HCT116 (cell line): ENCODE measurements around the gene EPB41L5. TPM values are rescaled to one million over a fixed set of nuclear protein-coding genes. Genes with fewer than 3 reads are reported as not detected.

Experiments used
- ATAC-seq: fragments of 200-7000 bp; cut with Tn5 transposase; 2 replicates; pipeline ENCODE4 v1.9.1; 2020; ENCODE audit warnings: mild to moderate bottlenecking, moderate library complexity
- BruUV-seq: library from RNA; stranded (reverse); fragments of 400-500 nt; replicated peaks from 2 replicates; lab custom pipeline; 2021; lab: Mats Ljungman, UMichigan
- CTCF ChIA-PET: fragments of 300-600 bp; sonication (Branson Sonifier 250); formaldehyde crosslinking; loops from one replicate; lab custom pipeline; 2021; ENCODE audit warnings: antibody characterized with exemption; lab: Charles Lee
- POLR2A ChIA-PET: fragments of 300-600, 350-600 bp; sonication (Branson Sonifier 250); formaldehyde crosslinking; loops from one replicate; lab custom pipeline; 2021; ENCODE audit warnings: antibody characterized with exemption; lab: Charles Lee
- RAD21 ChIA-PET, 2 experiments: fragments of 300-600 bp; sonication (Branson Sonifier 250); formaldehyde crosslinking; loops; one replicate each; lab custom pipeline; 2023; ENCODE audit warnings: low total read pairs in 2 of 2; ENCODE audit not compliant: uncharacterized antibody in 2 of 2, unreplicated experiment in 2 of 2, low non-redundant PET in 1 of 2; lab: Charles Lee
- DNase-seq: peaks from one replicate; pipeline ENCODE4 v3.0.0-alpha.2; 2010; ENCODE audit warnings: low read depth, low spot score
- H2AFZ ChIP-seq: fragments of 200-600 bp; shearing (Covaris generic), sonication (generic); 2 replicates; pipeline ENCODE4 v1.6.1; 2017; ENCODE audit warnings: low read depth, mixed run types, mixed read lengths, antibody characterized with exemption, low read length; ENCODE audit not compliant: poor library complexity, severe bottlenecking
- H3K27ac ChIP-seq: 2 replicates; pipeline ENCODE4 v1.5.1; 2012; ENCODE audit warnings: low read depth, low read length
- H3K27me3 ChIP-seq: fragments of 200-600 bp; sonication (generic); 2 replicates; pipeline ENCODE4 v1.6.1; 2016; ENCODE audit warnings: mixed run types, low read length, mixed read lengths; ENCODE audit not compliant: insufficient read depth
- H3K36me3 ChIP-seq, 2 experiments: fragments of 200-500 bp in 1 of 2; fragments of 200-600 bp in 1 of 2; sonication (Bioruptor generic) in 1 of 2; sonication (generic) in 1 of 2; 2 replicates each; pipeline versions ENCODE4 v1.5.1 to v1.6.1; 2014 to 2016; ENCODE audit warnings: low read length in 2 of 2, inconsistent platforms in 1 of 2, mixed read lengths in 1 of 2, mixed run types in 1 of 2; ENCODE audit not compliant: insufficient read depth in 2 of 2, control insufficient read depth in 1 of 2
- H3K4me1 ChIP-seq, 2 experiments: fragments of 200-600 bp in 1 of 2; sonication (generic) in 1 of 2; 2 replicates each; pipeline versions ENCODE4 v1.5.1 to v1.6.1; 2012 to 2017; ENCODE audit warnings: low read length in 2 of 2, inconsistent platforms in 1 of 2, mild to moderate bottlenecking in 1 of 2, mixed read lengths in 1 of 2, mixed run types in 1 of 2, moderate library complexity in 1 of 2; ENCODE audit not compliant: insufficient read depth in 2 of 2, control insufficient read depth in 1 of 2
- H3K4me2 ChIP-seq: fragments of 200-600 bp; sonication (generic); 2 replicates; pipeline ENCODE4 v1.6.1; 2017; ENCODE audit warnings: mixed run types, low read length, mixed read lengths
- H3K4me3 ChIP-seq, 2 experiments: fragments of 200-600 bp in 1 of 2; sonication (generic) in 1 of 2; replicated peaks in 1 of 2; 2 replicates each; pipeline ENCODE4 v1.5.1; 2011 to 2016; ENCODE audit warnings: low read length in 2 of 2, control low read depth in 1 of 2, low read depth in 1 of 2, mild to moderate bottlenecking in 1 of 2, mixed read lengths in 1 of 2, mixed run types in 1 of 2
- H3K79me2 ChIP-seq: fragments of 200-600 bp; sonication (generic); 2 replicates; pipeline ENCODE4 v1.6.1; 2017; ENCODE audit warnings: mild to moderate bottlenecking, mixed run types, low read length, moderate library complexity, mixed read lengths; ENCODE audit not compliant: insufficient read depth
- H3K9ac ChIP-seq: fragments of 200-600 bp; sonication (generic); 2 replicates; pipeline ENCODE4 v1.6.1; 2016; ENCODE audit warnings: low read length, mixed read lengths
- H3K9me2 ChIP-seq: fragments of 200-600 bp; sonication (generic), shearing (Covaris generic); 2 replicates; pipeline ENCODE4 v1.6.1; 2017; ENCODE audit warnings: mixed run types, mild to moderate bottlenecking, moderate library complexity; ENCODE audit not compliant: insufficient read depth
- H3K9me3 ChIP-seq, 2 experiments: fragments of 200-500 bp in 1 of 2; fragments of 200-600 bp in 1 of 2; sonication (Bioruptor generic) in 1 of 2; sonication (generic) in 1 of 2; 2 replicates each; pipeline ENCODE4 v1.6.1; 2014 to 2017; ENCODE audit warnings: low read length in 2 of 2, mixed read lengths in 2 of 2, inconsistent platforms in 1 of 2, low read depth in 1 of 2, mild to moderate bottlenecking in 1 of 2, mixed run types in 1 of 2, moderate library complexity in 1 of 2; ENCODE audit not compliant: control insufficient read depth in 1 of 2, insufficient read depth in 1 of 2
- H4K20me1 ChIP-seq: fragments of 200-600 bp; sonication (generic), shearing (Covaris generic); 2 replicates; pipeline ENCODE4 v1.6.1; 2017; ENCODE audit warnings: mixed run types, mild to moderate bottlenecking, moderate library complexity; ENCODE audit not compliant: insufficient read depth
- ELF1 ChIP-seq: IDR thresholded peaks from 2 replicates; pipeline ENCODE4 v1.6.1; 2012; ENCODE audit warnings: low read depth, borderline replicate concordance
- FOSL1 ChIP-seq: IDR thresholded peaks from 2 replicates; pipeline ENCODE4 v1.6.1; 2012; ENCODE audit warnings: low read depth
- JUND ChIP-seq: IDR thresholded peaks from 2 replicates; pipeline ENCODE4 v1.6.1; 2012
- ZBTB33 ChIP-seq: IDR thresholded peaks from 2 replicates; pipeline ENCODE4 v1.6.1; 2011; ENCODE audit warnings: mild to moderate bottlenecking, low read length, moderate library complexity; ENCODE audit not compliant: insufficient replicate concordance; ENCODE audit errors: extremely low read depth
- intact Hi-C: fragments of 100-400 bp; cut with micrococcal nuclease; formaldehyde crosslinking; loops from 2 replicates; pipeline ENCODE4 v1.10.0; 2022
- total RNA-seq: library from RNA; stranded (reverse); gene quantifications from one replicate; pipeline ENCODE4 v1.2.1, GENCODE V29; 2021; ENCODE audit not compliant: unreplicated experiment
- TF ChIP-seq, protein P1 (sequence below), 3 experiments: fragments of 200-600 bp in 1 of 3; sonication (generic) in 1 of 3; IDR thresholded peaks in 2 of 3; conservative IDR thresholded peaks in 1 of 3; 2 replicates each; pipeline ENCODE4 v1.5.1; 2012 to 2017; ENCODE audit warnings: low read depth in 2 of 3, low read length in 2 of 3, antibody characterized with exemption in 1 of 3, borderline replicate concordance in 1 of 3, control low read depth in 1 of 3, mild to moderate bottlenecking in 1 of 3, mixed read lengths in 1 of 3, mixed run types in 1 of 3, moderate library complexity in 1 of 3; ENCODE audit not compliant: insufficient read depth in 1 of 3

EPB41L5 gene
- total RNA-seq, 1 experiment from 2014 or later, result 14.7 TPM

- no peaks in the 10 kb centered on the region for H3K9me3 ChIP-seq
- no peak overlapping the region for H3K27ac ChIP-seq
- DNase-seq (no peak), ATAC-seq (no peak)
- TF ChIP-seq ELF1, result no peak
- TF ChIP-seq ZBTB33, result no peak
- no peaks in the 10 kb centered on the region for H4K20me1 ChIP-seq
- H3K4me1 ChIP-seq, result peaks cover 0 to 6% of the 10 kb centered on the region in 2 experiments; a peak in 1 of 4 replicates
- RAD21 ChIA-PET, result interaction anchor here in 1 of 2 experiments (0.8 kb wide), 1 partner anchor 402 kb away, joined by 3 read pairs; no protein-coding TSS in a partner anchor
- intact Hi-C loops, result loop anchor here (5.0 kb wide), 1 partner anchor 572 kb away; no protein-coding TSS in a partner anchor
- BruUV-seq, result no TSS peak
- no peak overlapping the region for H2AFZ ChIP-seq
- H3K4me2 ChIP-seq, result no peak overlapping the region
- H3K9me2 ChIP-seq, result no peaks in the 10 kb centered on the region
- CTCF ChIA-PET, result no interaction called here
- H3K9ac ChIP-seq, result no peak overlapping the region
- H3K27me3 ChIP-seq, result no peaks in the 10 kb centered on the region
- POLR2A ChIA-PET, result no interaction called here
- no peaks in the 10 kb centered on the region; a peak in 1 of 4 replicates for H3K36me3 ChIP-seq
- H3K4me3 ChIP-seq, result no peak overlapping the region
- no peaks in the 10 kb centered on the region for H3K79me2 ChIP-seq
These were observed 92.5 kb downstream of the EPB41L5 start for GRCh38 chr2:120105360-120105759.

GRCh38 chr2:120108049-120108448 is 95.2 kb downstream of the EPB41L5 start:
- no peak overlapping the region for H3K9ac ChIP-seq
- no peaks in the 10 kb centered on the region; a peak in 1 of 4 replicates for H3K36me3 ChIP-seq
- ChIA-PET CTCF (interaction anchor here (0.7 to 1.4 kb wide), 2 partner anchors 205 to 355 kb away, joined by 3 read pairs; no protein-coding TSS in a partner anchor), RAD21 (interaction anchor here in 1 of 2 experiments (1.2 kb wide), 1 partner anchor 67 kb away, joined by 4 read pairs; no protein-coding TSS in a partner anchor), POLR2A (no interaction called here)
- H3K9me2 ChIP-seq, result no peaks in the 10 kb centered on the region
- H2AFZ ChIP-seq, result no peak overlapping the region
- H4K20me1 ChIP-seq, result no peaks in the 10 kb centered on the region
- no peaks in the 10 kb centered on the region for H3K9me3 ChIP-seq
- no peak overlapping the region for H3K27ac ChIP-seq
- H3K4me2 ChIP-seq, result no peak overlapping the region
- ATAC-seq, result no peak
- no peaks in the 10 kb centered on the region for H3K27me3 ChIP-seq
- H3K4me1 ChIP-seq, result peaks cover 0 to 6% of the 10 kb centered on the region in 2 experiments; a peak in 1 of 4 replicates
- intact Hi-C loops, result loop anchor here (2.0 to 5.0 kb wide), 3 partner anchors 67 to 569 kb away; no protein-coding TSS in a partner anchor
- H3K4me3 ChIP-seq, result no peak overlapping the region
- no peaks in the 10 kb centered on the region for H3K79me2 ChIP-seq
- TF ChIP-seq FOSL1 (peak; percentile 20; the same call in 1 of the 2 replicates), JUND (0 out of 2 replicates have a peak, but pooled peaks have one; percentile 9)
- TF ChIP-seq, protein P1, sequence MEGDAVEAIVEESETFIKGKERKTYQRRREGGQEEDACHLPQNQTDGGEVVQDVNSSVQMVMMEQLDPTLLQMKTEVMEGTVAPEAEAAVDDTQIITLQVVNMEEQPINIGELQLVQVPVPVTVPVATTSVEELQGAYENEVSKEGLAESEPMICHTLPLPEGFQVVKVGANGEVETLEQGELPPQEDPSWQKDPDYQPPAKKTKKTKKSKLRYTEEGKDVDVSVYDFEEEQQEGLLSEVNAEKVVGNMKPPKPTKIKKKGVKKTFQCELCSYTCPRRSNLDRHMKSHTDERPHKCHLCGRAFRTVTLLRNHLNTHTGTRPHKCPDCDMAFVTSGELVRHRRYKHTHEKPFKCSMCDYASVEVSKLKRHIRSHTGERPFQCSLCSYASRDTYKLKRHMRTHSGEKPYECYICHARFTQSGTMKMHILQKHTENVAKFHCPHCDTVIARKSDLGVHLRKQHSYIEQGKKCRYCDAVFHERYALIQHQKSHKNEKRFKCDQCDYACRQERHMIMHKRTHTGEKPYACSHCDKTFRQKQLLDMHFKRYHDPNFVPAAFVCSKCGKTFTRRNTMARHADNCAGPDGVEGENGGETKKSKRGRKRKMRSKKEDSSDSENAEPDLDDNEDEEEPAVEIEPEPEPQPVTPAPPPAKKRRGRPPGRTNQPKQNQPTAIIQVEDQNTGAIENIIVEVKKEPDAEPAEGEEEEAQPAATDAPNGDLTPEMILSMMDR (IDR thresholded peaks at IDR 0.05 in 2 of 3, conservative IDR thresholded peaks at IDR 0.05 in 1 of 3; ENCODE audit: borderline replicate concordance in 1 of 3, insufficient read depth in 1 of 3, low read depth in 2 of 3, low read length in 2 of 3), result no peak
- TF ChIP-seq, all 23 proteins: peak for 2
- DNase-seq, result no peak
- BruUV-seq, result no TSS peak
